ENCODE results near the gene TRAF1. TPM values are rescaled to one million over a fixed set of nuclear protein-coding genes. Genes with fewer than 3 reads are reported as not detected.
A peak's percentile ranks its signal among the peaks of the same experiment; 100 is the strongest.

TRAF1 gene
- total RNA-seq, 1 experiment from 2014 or later, result 0.21 TPM

DNA sequence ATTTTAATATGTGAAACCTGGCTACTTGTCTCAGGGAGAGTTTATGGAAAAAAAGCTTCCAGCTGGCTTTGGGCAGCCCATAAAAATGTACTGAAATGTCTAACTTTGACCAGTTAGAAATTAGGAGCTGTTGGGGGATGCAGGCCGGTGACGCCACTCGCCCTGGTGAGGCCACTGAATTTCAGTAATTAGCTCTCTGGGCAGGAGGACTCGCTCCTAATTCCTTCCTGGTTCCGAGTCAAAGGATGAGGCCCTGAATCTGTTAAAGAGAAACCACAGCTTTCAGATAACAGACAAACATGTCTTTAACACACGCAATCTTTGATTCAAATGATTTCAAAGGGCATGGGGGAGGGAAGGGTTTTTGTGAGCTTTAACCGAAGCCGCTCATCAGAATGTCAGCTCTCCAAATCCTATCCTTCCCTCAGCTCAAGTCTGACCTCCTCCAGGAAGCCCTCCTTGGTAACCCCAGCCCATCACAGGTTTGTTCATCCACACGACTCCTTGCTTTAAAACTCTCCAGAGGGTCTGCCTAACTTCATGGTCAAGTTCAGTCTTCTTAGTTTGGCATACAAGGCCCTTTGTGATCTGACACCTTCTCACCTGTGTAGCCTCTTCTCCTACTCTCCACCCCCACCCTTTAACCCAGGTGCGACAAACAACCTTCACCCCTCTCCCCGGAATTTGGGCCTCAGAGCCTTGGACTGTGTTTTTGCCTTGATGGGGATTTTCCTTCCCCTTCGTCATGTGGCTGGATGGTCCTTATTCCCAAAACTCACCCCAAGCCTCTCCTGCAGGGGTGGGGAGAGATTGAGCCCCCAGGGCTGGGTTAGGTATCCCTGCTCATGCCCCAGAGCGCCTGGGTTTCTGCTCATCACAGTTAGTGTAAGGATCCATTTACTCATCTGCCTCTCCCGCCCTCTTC lies 36.0 kb downstream of the TRAF1 start:
- no peak for DNase-seq (ENCODE audit: low spot score)

DNA sequence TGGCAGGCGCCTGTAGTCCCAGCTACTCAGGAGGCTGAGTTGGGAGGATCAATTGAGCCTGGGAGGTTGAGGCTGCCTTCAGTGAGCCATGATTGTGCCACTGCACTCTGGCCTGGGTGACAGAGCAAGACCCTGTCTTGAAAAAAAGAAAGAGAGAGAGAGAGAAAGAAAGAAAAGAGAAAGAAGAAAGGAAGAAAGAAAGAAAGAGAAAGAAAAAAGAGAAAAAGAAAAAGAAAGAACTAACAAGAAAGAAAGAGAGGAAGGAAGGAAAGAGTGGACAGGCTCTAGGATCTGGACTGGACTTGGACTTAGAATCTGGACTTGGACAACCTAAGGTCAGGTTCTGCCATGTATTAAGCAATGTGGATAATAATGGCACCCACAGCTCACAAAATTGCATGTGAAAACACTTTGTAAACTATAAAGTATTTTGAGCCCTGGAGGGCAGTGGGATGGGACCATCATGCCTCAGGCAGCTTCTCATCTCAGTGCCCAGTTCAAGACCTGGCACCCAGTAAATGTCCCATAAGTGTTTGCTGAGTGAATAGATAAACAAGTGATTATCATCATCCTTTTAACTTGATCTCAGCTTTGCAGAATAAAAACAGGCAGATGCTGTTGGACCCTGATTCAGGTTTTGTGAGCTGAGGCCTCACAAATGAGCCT lies 36.9 kb downstream of the TRAF1 start:
- DNase-seq (ENCODE audit: low spot score), result no peak

DNA sequence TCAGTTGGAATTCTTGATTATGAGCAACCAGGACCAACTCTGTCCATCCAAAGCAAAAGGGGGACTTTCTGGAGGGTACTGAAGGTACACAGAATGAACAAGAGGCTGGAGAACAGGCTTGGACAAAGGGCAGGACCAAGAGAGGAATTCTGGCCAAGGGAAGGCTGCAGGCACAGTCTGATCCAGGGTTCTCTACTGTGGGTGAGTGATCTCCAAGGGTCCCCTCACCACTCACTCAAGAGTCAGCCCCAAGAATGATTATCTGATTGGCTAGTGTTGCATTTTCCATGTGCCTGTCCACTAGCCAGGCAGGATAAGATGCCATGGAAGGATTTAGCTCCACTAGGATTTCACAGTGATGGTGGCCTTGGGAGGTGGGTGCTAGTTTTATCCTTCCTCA lies 38.0 kb downstream of the TRAF1 start:
- DNase-seq (ENCODE audit: low spot score), result no peak

- DNase-seq (ENCODE audit: low spot score), result no peak
These were observed 40.1 kb downstream of the TRAF1 start for GRCh38 chr9:120886490-120886967.

DNA sequence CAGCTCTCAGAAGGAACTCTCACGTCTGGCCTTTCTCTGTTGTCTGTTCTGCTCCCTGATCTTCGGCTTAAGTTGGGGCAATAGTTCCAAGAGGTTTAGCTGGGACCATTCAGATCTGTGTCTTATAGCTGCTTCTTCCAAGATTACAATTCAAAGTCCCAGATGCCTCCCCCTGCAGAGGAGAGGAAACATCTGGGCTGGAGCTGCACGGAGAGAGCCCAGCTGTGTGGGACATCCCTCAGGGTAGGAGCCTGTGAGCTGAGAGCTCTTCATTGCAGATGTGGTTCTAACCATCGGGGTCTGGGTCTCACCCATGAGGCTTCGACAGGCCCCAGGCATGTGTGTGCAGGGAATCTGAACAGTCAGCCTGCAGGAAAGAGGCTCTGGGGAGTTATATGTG lies 40.6 kb downstream of the TRAF1 start:
- no peak for DNase-seq (ENCODE audit: low spot score)

DNA sequence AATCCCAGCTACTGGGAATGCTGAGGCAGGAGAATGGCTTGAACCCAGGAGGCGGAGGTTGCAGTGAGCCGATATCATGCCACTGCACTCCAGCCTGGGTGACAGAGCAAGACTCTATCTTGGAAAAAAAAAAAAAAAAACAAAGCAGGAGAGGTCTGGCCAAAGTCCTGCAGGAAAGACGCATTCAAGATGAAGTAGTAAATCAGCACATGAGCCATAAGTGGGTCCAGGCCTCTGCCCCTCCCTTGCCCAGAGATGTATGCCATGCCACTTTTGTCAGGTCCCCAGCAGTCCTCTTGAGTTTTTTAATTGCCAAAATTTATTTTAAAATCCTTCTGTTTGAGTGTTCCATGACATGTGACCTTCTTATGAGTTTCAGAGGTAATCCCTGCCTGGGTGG lies 41.1 kb downstream of the TRAF1 start:
- no peak for DNase-seq (ENCODE audit: low spot score)

GRCh38 chr9:120883608-120883996 lies 43.0 kb downstream of the TRAF1 start:
- no peak for DNase-seq (ENCODE audit: low spot score)

GRCh38 chr9:120882935-120883607 lies 43.5 kb downstream of the TRAF1 start:
- no peak for DNase-seq (ENCODE audit: low spot score)

DNA sequence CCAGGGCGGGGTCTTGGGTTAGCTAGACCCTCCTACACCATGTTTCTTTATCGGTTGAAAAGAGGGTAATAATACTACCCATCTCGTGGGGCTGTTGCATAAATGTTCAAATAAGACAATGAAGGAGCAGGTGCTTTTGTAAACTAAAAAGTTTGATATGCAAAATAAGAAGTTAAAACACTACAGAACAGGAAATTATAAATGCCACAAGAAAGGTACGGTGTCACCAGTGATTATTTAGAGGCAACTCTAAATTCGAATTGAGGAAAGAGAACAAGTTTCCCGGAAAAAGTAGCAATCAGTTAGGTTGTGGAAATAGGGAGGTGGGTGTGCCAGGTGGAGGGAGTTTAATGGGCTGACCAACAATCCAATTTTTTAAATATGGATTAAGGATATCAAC lies 47.1 kb downstream of the TRAF1 start:
- no peak for DNase-seq (ENCODE audit: low spot score)

DNA sequence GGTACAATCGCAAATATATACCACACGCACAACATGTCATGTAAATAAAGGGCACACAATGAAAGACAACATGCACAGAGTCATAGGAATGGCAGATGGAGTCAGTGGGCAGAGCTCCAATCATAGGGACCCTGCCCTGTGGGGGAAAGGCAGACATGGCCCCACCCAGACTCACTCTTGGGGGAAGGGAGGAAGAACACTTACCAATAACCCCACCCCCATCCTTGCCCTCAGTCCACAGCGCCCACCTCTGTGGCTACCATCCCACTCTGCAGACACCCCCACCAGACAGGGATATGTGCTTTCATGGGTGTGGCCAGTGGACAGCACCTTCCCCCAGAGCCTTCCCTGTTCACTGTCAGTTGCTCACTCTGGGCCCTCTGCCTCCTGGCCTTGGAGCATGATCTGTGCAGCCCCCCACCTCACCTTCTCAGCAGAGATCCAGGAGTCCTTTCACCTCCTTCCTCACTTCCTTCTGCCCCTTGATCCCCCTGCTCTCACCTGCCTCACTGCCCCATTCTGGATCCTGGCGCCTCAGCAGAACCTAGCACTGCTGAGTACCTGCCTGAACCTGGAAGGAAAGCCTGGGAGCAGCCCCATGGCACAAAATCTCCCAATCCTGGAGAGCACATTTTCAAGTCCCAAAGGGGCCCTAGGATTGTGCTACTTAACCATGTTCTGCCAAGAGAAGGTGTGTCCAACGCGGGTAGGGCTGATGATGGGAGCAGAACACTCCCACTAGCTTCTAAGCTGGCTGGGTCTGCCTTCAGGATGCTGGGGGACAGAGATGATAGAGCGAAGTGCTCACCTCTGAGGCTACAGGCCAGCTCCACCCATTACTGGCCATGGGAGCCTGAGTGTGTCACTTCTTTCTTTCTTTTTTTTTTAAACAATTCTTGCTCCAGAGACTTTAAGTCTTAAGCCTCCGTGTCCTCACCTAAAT lies 48.1 kb downstream of the TRAF1 start:
- no peak for DNase-seq (ENCODE audit: low spot score)

DNA sequence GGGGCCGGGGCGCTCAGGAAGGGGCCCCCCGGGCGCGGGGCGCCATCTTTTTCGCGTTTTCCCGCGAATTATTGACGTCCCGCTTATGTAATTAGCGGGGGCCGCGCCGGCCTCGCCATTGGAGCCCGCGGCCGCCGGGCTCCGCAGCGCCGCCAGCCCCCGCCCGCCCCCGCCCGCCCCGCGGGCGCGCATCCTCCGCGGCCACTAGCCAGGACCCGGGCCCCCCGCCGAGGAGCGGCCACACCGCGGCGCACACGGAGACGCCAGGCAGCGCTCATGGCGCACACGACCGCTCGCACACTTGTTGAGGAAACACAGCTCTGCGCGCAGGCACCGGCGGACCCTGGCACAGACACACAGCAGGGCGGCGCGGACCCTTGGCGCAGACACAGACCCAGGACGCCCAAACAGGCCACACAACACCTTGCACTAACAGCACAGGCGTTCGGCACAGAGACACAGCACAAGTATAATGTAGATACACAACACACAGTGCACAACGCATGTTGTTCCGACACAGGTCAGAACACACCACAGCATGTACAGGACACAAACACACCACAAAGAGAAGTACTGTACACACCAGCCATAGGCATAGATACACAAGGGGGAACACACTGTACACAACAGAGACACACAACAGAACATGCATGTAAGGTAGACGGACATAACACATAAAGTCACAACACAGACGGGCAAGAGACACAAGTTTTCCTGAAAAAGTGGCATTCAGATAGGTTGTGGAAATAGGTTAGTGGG lies 49.1 kb downstream of the TRAF1 start:
- peak; percentile 41 for DNase-seq (ENCODE audit: low spot score)

DNA sequence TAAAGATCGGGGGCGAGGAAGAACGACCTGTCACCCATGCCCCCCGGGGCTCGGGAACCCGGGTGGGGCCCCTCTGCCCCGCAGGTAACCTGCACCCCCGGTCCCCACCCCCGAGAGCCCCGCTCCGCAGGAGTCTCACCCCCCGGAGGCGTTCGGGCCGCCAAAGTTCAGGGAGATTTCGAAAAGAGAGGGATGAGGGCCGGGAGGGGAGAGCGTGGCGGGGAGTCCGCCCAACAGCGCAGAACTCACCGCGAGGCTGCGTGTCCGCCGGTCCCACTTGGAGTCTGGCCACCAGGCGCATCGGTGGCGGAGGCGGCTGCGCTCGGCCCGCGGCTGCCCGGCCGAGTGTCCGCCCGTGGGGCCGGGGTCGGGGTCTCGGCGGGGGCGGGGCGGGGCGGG lies 49.8 kb downstream of the TRAF1 start, which contains the start of gene PHF19:
TSS of gene PHF19 (minus strand) at position 347 of the 399 bp plus-strand sequence. CDS start 2,447 bp downstream, outside the sequence.
- peak; percentile 31 for DNase-seq (ENCODE audit: low spot score)

- DNase-seq (ENCODE audit: low spot score), result peak; percentile 86
These were observed 50.4 kb downstream of the TRAF1 start for GRCh38 chr9:120875954-120876841.

DNA sequence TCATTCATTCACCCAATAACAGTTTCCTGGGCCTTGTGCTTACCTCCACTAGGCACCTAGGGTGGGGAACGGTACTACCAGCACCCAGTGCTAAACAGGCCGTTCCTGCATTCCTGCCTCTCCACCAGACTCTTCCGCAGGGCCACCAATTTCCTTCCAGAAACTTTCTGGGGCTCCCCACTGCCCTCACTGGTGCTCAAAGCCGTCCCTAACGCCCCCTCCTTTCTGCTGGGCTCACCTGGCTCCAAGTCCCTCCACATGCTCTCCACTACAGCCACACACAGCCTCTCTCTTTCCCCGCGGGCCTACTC lies 51.0 kb downstream of the TRAF1 start:
- DNase-seq (ENCODE audit: low spot score), result no peak

- DNase-seq (ENCODE audit: low spot score), result no peak
These were observed 51.4 kb downstream of the TRAF1 start for GRCh38 chr9:120875195-120875565.

- no peak for DNase-seq (ENCODE audit: low spot score)
These were observed 52.1 kb downstream of the TRAF1 start for GRCh38 chr9:120874226-120875194.

DNA sequence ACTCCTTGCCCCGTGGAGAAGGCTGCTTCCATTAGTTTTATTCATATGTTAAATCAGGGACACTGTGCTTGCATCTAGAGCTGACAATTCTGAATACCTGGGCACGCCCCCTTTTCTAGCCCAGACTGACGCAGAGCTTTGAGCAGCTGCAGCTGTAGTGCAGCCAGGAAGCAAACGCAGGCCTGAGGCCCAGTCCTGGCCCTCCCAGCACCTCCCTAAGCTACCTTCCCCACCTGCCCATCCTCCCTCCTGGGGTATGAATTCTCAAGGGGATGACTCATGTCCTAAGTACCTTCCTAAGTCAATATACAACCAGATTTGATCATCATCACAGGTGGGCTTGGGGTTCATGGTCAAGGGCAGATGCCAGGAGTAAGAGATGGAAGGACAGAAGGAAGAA lies 53.1 kb downstream of the TRAF1 start:
- no peak for DNase-seq (ENCODE audit: low spot score)

GRCh38 chr9:120872791-120873502 lies 53.6 kb downstream of the TRAF1 start:
- DNase-seq (ENCODE audit: low spot score), result no peak

Measured in H4 (cell line).